ENCODE data around the gene ZDHHC7. TPM values are rescaled to one million over a fixed set of nuclear protein-coding genes. Genes with fewer than 3 reads are reported as not detected.

ZDHHC7 gene
- total and polyA plus RNA-seq, 2 of the 8 experiments (the other 6 are each of a cell fraction or from before 2014, with no cell fraction given) = 40.5 to 56.3 TPM

DNA sequence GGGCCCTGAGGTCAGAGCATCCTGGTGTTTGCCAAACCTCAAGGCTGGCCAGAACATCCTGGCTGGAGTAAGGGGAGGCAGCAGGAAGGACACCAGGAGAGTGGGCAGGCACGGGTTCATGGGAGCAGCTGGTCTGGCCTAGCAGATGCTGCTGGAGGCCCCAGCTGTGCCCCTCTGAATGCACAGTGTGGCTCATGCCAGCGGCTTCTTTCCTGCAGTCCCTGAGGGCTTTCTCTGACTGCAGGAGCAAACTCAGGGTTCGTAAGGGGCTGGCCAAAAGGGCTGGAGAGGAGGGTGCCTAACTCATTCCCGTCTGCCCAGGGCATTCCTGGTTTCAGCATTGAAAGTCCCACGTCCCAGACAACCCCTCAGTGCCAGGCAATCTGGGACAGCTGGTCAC, 78.7 kb downstream of the ZDHHC7 start:
- H2BK20ac ChIP-seq (ENCODE audit: low read length) = no peak overlapping the region
- H4K5ac ChIP-seq (ENCODE audit: insufficient read length, low read depth, low read length) = no peak overlapping the region
- no peak overlapping the region for H3K56ac ChIP-seq (replicated peaks; ENCODE audit: insufficient read length, low read depth, low read length)
- no peak overlapping the region for H3K23ac ChIP-seq (ENCODE audit: insufficient read length)
- H2AK5ac ChIP-seq (ENCODE audit: low read depth, low read length) = no peak overlapping the region
- H4K8ac ChIP-seq (ENCODE audit: extremely low read depth, insufficient read depth, low read length) = no peak overlapping the region
- no peak overlapping the region for H3K18ac ChIP-seq (ENCODE audit: extremely low read depth, low read length)
- peaks cover 0 to 2% of the 10 kb centered on the region in 2 experiments for H4K20me1 ChIP-seq (replicated peaks in 1 of 2; ENCODE audit: control insufficient read depth in 1 of 2, insufficient read depth in 2 of 2, low read length in 2 of 2)
- no peak overlapping the region for H2BK15ac ChIP-seq (ENCODE audit: low read length)
- H3K4ac ChIP-seq (replicated peaks; ENCODE audit: insufficient read length, low read depth, low read length) = no peak overlapping the region
- CTCF ChIA-PET (ENCODE audit: partially characterized antibody) = interaction anchor here (1.0 to 5.8 kb wide), 10 partner anchors 7 to 184 kb away, joined by 3 to 61 read pairs (median 5); no protein-coding TSS in a partner anchor
- H3K14ac ChIP-seq (ENCODE audit: insufficient read length) = no peak overlapping the region
- no peak overlapping the region; the same call in 1 of the 2 replicates for H3K27ac ChIP-seq (ENCODE audit: low read depth, low read length)
- H3K4me1 ChIP-seq (replicated peaks in 1 of 4; ENCODE audit: control insufficient read depth in 3 of 4, insufficient read depth in 4 of 4, low read length in 3 of 4) = no peaks in the 10 kb centered on the region
- no peak overlapping the region for H2BK5ac ChIP-seq (ENCODE audit: low read depth, low read length)
- WGBS, 2 experiments (ENCODE audit: extremely low coverage in 1 of 2, insufficient coverage in 1 of 2, insufficient read length in 1 of 2, insufficient replicate concordance in 2 of 2, low coverage in 1 of 2, low lambda C conversion rate in 2 of 2, missing lambda C conversion rate in 1 of 2) = 91% methylated on average over 5 of the region's 5 CpGs; no CpG with 5 or more reads in 1 of the 2 experiments
- H3K4me3 ChIP-seq (ENCODE audit: extremely low read depth in 1 of 4, insufficient read depth in 2 of 4, low read depth in 3 of 4, low read length in 4 of 4) = no peak overlapping the region
- H4K91ac ChIP-seq (replicated peaks; ENCODE audit: insufficient read length, low read length) = no peak overlapping the region
- H3K36me3 ChIP-seq (ENCODE audit: control insufficient read depth in 2 of 4, insufficient read depth in 4 of 4, low read length in 3 of 4) = no peaks in the 10 kb centered on the region
- no peaks in the 10 kb centered on the region for H3K79me1 ChIP-seq (ENCODE audit: low read depth, low read length)
- peaks cover 7% of the 10 kb centered on the region; the same call in 1 of the 2 replicates for H3K23me2 ChIP-seq (ENCODE audit: low read depth, low read length)
- no peak overlapping the region for H2BK120ac ChIP-seq (replicated peaks; ENCODE audit: low read depth, low read length)
- H3K27me3 ChIP-seq (replicated peaks in 1 of 4; ENCODE audit: control insufficient read depth in 3 of 4, extremely low read depth in 1 of 4, insufficient read depth in 3 of 4, low read length in 3 of 4) = no peaks in the 10 kb centered on the region
- DNase-seq (ENCODE audit: low read depth in 1 of 2, low spot score in 2 of 2) (no peak), FAIRE-seq (no peak)
- H3K79me2 ChIP-seq (ENCODE audit: control insufficient read depth in 1 of 2, insufficient read depth in 2 of 2, low read length in 2 of 2) = no peaks in the 10 kb centered on the region
- H2AFZ ChIP-seq (ENCODE audit: low read length) = no peak overlapping the region
- no peak overlapping the region for H3K9ac ChIP-seq (replicated peaks in 1 of 4; ENCODE audit: extremely low read depth in 1 of 4, low read depth in 3 of 4, low read length in 3 of 4)
- POLR2A ChIA-PET (ENCODE audit: partially characterized antibody) = no interaction called here
- H2BK12ac ChIP-seq (ENCODE audit: low read depth, low read length) = no peak overlapping the region
- H3K4me2 ChIP-seq (ENCODE audit: insufficient read depth in 1 of 2, low read depth in 2 of 2, low read length in 2 of 2) = no peak overlapping the region
- 0 out of 4 replicates have a peak, but pooled peaks cover 0 to 3% of the 10 kb centered on the region in 2 experiments for H3K9me3 ChIP-seq (ENCODE audit: insufficient read depth in 2 of 2, low read depth in 1 of 2, low read length in 1 of 2)
- no peak for TF ChIP-seq CBX8 (IDR thresholded peaks at IDR 0.05; ENCODE audit: borderline replicate concordance, low read depth, low read length)
- TF ChIP-seq, protein P1, sequence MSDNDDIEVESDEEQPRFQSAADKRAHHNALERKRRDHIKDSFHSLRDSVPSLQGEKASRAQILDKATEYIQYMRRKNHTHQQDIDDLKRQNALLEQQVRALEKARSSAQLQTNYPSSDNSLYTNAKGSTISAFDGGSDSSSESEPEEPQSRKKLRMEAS (IDR thresholded peaks at IDR 0.05) = no peak
- no peak for TF ChIP-seq CEBPB (IDR thresholded peaks at IDR 0.05; ENCODE audit: low read depth, low read length)
- no peak for TF ChIP-seq USF2 (IDR thresholded peaks at IDR 0.05; ENCODE audit: low read length)
- no peak for TF ChIP-seq ZNF274 (IDR thresholded peaks at IDR 0.05; ENCODE audit: borderline replicate concordance, extremely low read depth, low read length)
- TF ChIP-seq BACH1 (IDR thresholded peaks at IDR 0.05; ENCODE audit: low read length) = no peak
- no peak for TF ChIP-seq SIRT6 (IDR thresholded peaks at IDR 0.05; ENCODE audit: low read length)
- TF ChIP-seq NRF1 (IDR thresholded peaks at IDR 0.05; ENCODE audit: low read depth, low read length) = no peak
- no peak for TF ChIP-seq KDM1A (IDR thresholded peaks at IDR 0.05; ENCODE audit: borderline replicate concordance, low read length)
- no peak for TF ChIP-seq HDAC2 (IDR thresholded peaks at IDR 0.05; ENCODE audit: borderline replicate concordance in 1 of 2, low read depth in 2 of 2, low read length in 2 of 2)
- no peak for TF ChIP-seq TAF1 (IDR thresholded peaks at IDR 0.05; ENCODE audit: low read depth, low read length)
- no peak for TF ChIP-seq ATF3 (IDR thresholded peaks at IDR 0.05; ENCODE audit: insufficient read depth, low read depth, low read length)
- TF ChIP-seq JUN (IDR thresholded peaks at IDR 0.05; ENCODE audit: low read depth, low read length) = no peak

Data from H1 (cell line).